HEK293 (cell line): ENCODE measurements around the gene VGLL3.
A peak's percentile ranks its signal among the peaks of the same experiment; 100 is the strongest.

Source experiments
- CTCF ChIA-PET: fragments of 350-600 bp; formaldehyde crosslinking; extraction: SDS; loops from one replicate; lab custom pipeline; 2021; ENCODE audit warnings: antibody characterized with exemption; lab: Yijun Ruan, JAX
- POLR2A ChIA-PET: fragments of 300-600 bp; formaldehyde crosslinking; extraction: SDS; loops from one replicate; lab custom pipeline; 2020; ENCODE audit warnings: antibody characterized with exemption, inconsistent platforms; lab: Yijun Ruan, JAX
- H3K27ac ChIP-seq: fragments of 200-500 bp; sonication (Bioruptor generic); 2 replicates; pipeline ENCODE4 v1.5.1; 2014; ENCODE audit warnings: low read depth, low read length, control low read depth, inconsistent platforms; ENCODE audit errors: extremely low read depth
- H3K36me3 ChIP-seq, 2 experiments: fragments of 200-500 bp in 1 of 2; sonication (Bioruptor generic) in 1 of 2; 1 replicate in 1 of 2; 2 replicates in 1 of 2; pipeline ENCODE4 v1.5.1; 2014 to 2017; ENCODE audit warnings: inconsistent platforms in 2 of 2, low read length in 2 of 2; ENCODE audit not compliant: control insufficient read depth in 2 of 2, insufficient read depth in 1 of 2
- H3K4me1 ChIP-seq: fragments of 200-500 bp; sonication (Bioruptor generic); 2 replicates; pipeline ENCODE4 v1.5.1; 2014; ENCODE audit warnings: mild to moderate bottlenecking, low read length, inconsistent platforms; ENCODE audit not compliant: control insufficient read depth, insufficient read depth
- H3K4me3 ChIP-seq: 2 replicates; pipeline ENCODE4 v1.5.1; 2011; ENCODE audit warnings: low read depth, mild to moderate bottlenecking, control low read depth, low read length, moderate library complexity
- H3K9me3 ChIP-seq: fragments of 200-500 bp; sonication (Bioruptor generic); 2 replicates; pipeline ENCODE4 v1.5.1; 2014; ENCODE audit warnings: low read depth, low read length, inconsistent platforms; ENCODE audit not compliant: control insufficient read depth, insufficient read depth
- CTCF ChIP-seq: fragments of 450-650 bp; formaldehyde crosslinking; IDR thresholded peaks from 2 replicates; pipeline ENCODE4 v1.5.1; 2016; ENCODE audit warnings: missing biosample characterization, missing genetic modification characterization
- HOXA7 ChIP-seq: sonication (generic); formaldehyde crosslinking; IDR thresholded peaks from 2 replicates; pipeline ENCODE4 v1.8.1; 2022; ENCODE audit warnings: missing genetic modification reagents, borderline replicate concordance
- IKZF3 ChIP-seq: fragments of 450-650 bp; IDR thresholded peaks from 2 replicates; pipeline ENCODE4 v1.5.0; 2018; ENCODE audit warnings: missing biosample characterization, mild to moderate bottlenecking, missing genetic modification characterization, moderate library complexity
- KLF8 ChIP-seq: fragments of 450-650 bp; formaldehyde crosslinking; IDR thresholded peaks from 2 replicates; pipeline ENCODE4 v1.5.1; 2016; ENCODE audit warnings: missing biosample characterization, missing genetic modification characterization
- MZF1 ChIP-seq: fragments of 450-650 bp; formaldehyde crosslinking; IDR thresholded peaks from 2 replicates; pipeline ENCODE4 v1.5.1; 2017; ENCODE audit warnings: missing biosample characterization, missing genetic modification characterization, borderline replicate concordance
- OVOL3 ChIP-seq: fragments of 450-650 bp; formaldehyde crosslinking; IDR thresholded peaks from 2 replicates; pipeline ENCODE4 v1.5.1; 2016; ENCODE audit warnings: missing biosample characterization, missing genetic modification characterization
- RBAK ChIP-seq: fragments of 450-650 bp; formaldehyde crosslinking; IDR thresholded peaks from 2 replicates; pipeline ENCODE4 v1.5.1; 2016; ENCODE audit warnings: missing biosample characterization, missing genetic modification characterization
- SALL2 ChIP-seq: fragments of 450-650 bp; formaldehyde crosslinking; IDR thresholded peaks from 2 replicates; pipeline ENCODE4 v1.5.0; 2017; ENCODE audit warnings: missing biosample characterization, mild to moderate bottlenecking, missing genetic modification characterization, borderline replicate concordance
- ZBTB1 ChIP-seq: fragments of 450-650 bp; formaldehyde crosslinking; IDR thresholded peaks from 2 replicates; pipeline ENCODE4 v1.5.1; 2016; ENCODE audit warnings: missing biosample characterization, missing genetic modification characterization
- ZBTB20 ChIP-seq: fragments of 450-650 bp; formaldehyde crosslinking; IDR thresholded peaks from 2 replicates; pipeline ENCODE4 v1.5.1; 2016; ENCODE audit warnings: missing biosample characterization, missing genetic modification characterization
- ZBTB21 ChIP-seq: fragments of 450-650 bp; formaldehyde crosslinking; IDR thresholded peaks from 2 replicates; pipeline ENCODE4 v1.5.1; 2017; ENCODE audit warnings: missing biosample characterization, missing genetic modification characterization
- ZIC2 ChIP-seq: fragments of 450-650 bp; formaldehyde crosslinking; IDR thresholded peaks from 2 replicates; pipeline ENCODE4 v1.5.1; 2016; ENCODE audit warnings: missing biosample characterization, missing genetic modification characterization
- ZNF121 ChIP-seq: fragments of 450-650 bp; formaldehyde crosslinking; IDR thresholded peaks from 2 replicates; pipeline ENCODE4 v1.5.1; 2016; ENCODE audit warnings: missing biosample characterization, missing genetic modification characterization
- ZNF184 ChIP-seq: fragments of 450-650 bp; IDR thresholded peaks from 2 replicates; pipeline ENCODE4 v1.5.1; 2018; ENCODE audit warnings: missing biosample characterization, mild to moderate bottlenecking, missing genetic modification characterization
- ZNF202 ChIP-seq: fragments of 450-650 bp; formaldehyde crosslinking; IDR thresholded peaks from 2 replicates; pipeline ENCODE4 v1.5.1; 2016; ENCODE audit warnings: missing biosample characterization, missing genetic modification characterization, borderline replicate concordance
- ZNF214 ChIP-seq: fragments of 450-650 bp; formaldehyde crosslinking; IDR thresholded peaks from 2 replicates; pipeline ENCODE4 v1.5.1; 2017; ENCODE audit warnings: missing biosample characterization, mild to moderate bottlenecking, missing genetic modification characterization, borderline replicate concordance
- ZNF335 ChIP-seq: fragments of 450-650 bp; formaldehyde crosslinking; conservative IDR thresholded peaks from 2 replicates; pipeline ENCODE4 v1.5.1; 2016; ENCODE audit warnings: missing biosample characterization, missing genetic modification characterization
- ZNF341 ChIP-seq: fragments of 450-650 bp; formaldehyde crosslinking; IDR thresholded peaks from 2 replicates; pipeline ENCODE4; 2016; ENCODE audit warnings: low read depth, missing biosample characterization, missing genetic modification characterization
- ZNF362 ChIP-seq: fragments of 450-650 bp; formaldehyde crosslinking; IDR thresholded peaks from 2 replicates; pipeline ENCODE4 v1.5.1; 2016; ENCODE audit warnings: missing biosample characterization, missing genetic modification characterization
- ZNF394 ChIP-seq: fragments of 450-650 bp; formaldehyde crosslinking; IDR thresholded peaks from 2 replicates; pipeline ENCODE4 v1.5.1; 2016; ENCODE audit warnings: missing biosample characterization, missing genetic modification characterization, mild to moderate bottlenecking, moderate library complexity, borderline replicate concordance
- ZNF544 ChIP-seq: fragments of 450-650 bp; formaldehyde crosslinking; IDR thresholded peaks from 2 replicates; pipeline ENCODE4 v1.5.0; 2017; ENCODE audit warnings: missing biosample characterization, missing genetic modification characterization
- ZNF555 ChIP-seq: fragments of 450-650 bp; formaldehyde crosslinking; conservative IDR thresholded peaks from 2 replicates; pipeline ENCODE4 v1.5.1; 2017; ENCODE audit warnings: missing biosample characterization, mild to moderate bottlenecking, missing genetic modification characterization, inconsistent platforms
- ZNF558 ChIP-seq: fragments of 450-650 bp; formaldehyde crosslinking; IDR thresholded peaks from 2 replicates; pipeline ENCODE4 v1.5.1; 2016; ENCODE audit warnings: missing biosample characterization, missing genetic modification characterization
- ZNF561 ChIP-seq: fragments of 450-650 bp; IDR thresholded peaks from 2 replicates; pipeline ENCODE4 v1.5.1; 2018; ENCODE audit warnings: missing biosample characterization, missing genetic modification characterization, borderline replicate concordance
- ZNF580 ChIP-seq: fragments of 450-650 bp; formaldehyde crosslinking; IDR thresholded peaks from 2 replicates; pipeline ENCODE4 v1.5.1; 2016; ENCODE audit warnings: missing biosample characterization, missing genetic modification characterization
- ZNF623 ChIP-seq: fragments of 450-650 bp; formaldehyde crosslinking; IDR thresholded peaks from 2 replicates; pipeline ENCODE4 v1.5.1; 2016; ENCODE audit warnings: missing biosample characterization, missing genetic modification characterization
- ZNF624 ChIP-seq: fragments of 450-650 bp; formaldehyde crosslinking; IDR thresholded peaks from 2 replicates; pipeline ENCODE4 v1.5.1; 2017; ENCODE audit warnings: missing biosample characterization, missing genetic modification characterization
- ZNF654 ChIP-seq: fragments of 450-650 bp; formaldehyde crosslinking; IDR thresholded peaks from 2 replicates; pipeline ENCODE4 v1.5.1; 2016; ENCODE audit warnings: low read depth, missing biosample characterization, missing genetic modification characterization
- ZNF664 ChIP-seq: fragments of 450-650 bp; formaldehyde crosslinking; IDR thresholded peaks from 2 replicates; pipeline ENCODE4 v1.5.1; 2016; ENCODE audit warnings: missing biosample characterization, missing genetic modification characterization
- ZNF701 ChIP-seq: fragments of 450-650 bp; formaldehyde crosslinking; IDR thresholded peaks from 2 replicates; pipeline ENCODE4 v1.5.1; 2016; ENCODE audit warnings: missing biosample characterization, missing genetic modification characterization
- ZNF76 ChIP-seq: fragments of 450-650 bp; formaldehyde crosslinking; IDR thresholded peaks from 2 replicates; pipeline ENCODE4; 2016; ENCODE audit warnings: low read depth, missing biosample characterization, missing genetic modification characterization, borderline replicate concordance
- ZNF768 ChIP-seq: fragments of 450-650 bp; formaldehyde crosslinking; IDR thresholded peaks from 2 replicates; pipeline ENCODE4 v1.5.1; 2018; ENCODE audit warnings: missing biosample characterization, mild to moderate bottlenecking, missing genetic modification characterization
- ZNF777 ChIP-seq: fragments of 450-650 bp; formaldehyde crosslinking; IDR thresholded peaks from 2 replicates; pipeline ENCODE4 v1.5.1; 2017; ENCODE audit warnings: missing biosample characterization, missing genetic modification characterization, borderline replicate concordance
- ZNF791 ChIP-seq: fragments of 450-650 bp; formaldehyde crosslinking; IDR thresholded peaks from 2 replicates; pipeline ENCODE4 v1.5.1; 2016; ENCODE audit warnings: missing biosample characterization, missing genetic modification characterization
- ZNF830 ChIP-seq: fragments of 450-650 bp; IDR thresholded peaks from 2 replicates; pipeline ENCODE4 v1.5.0; 2018; ENCODE audit warnings: missing biosample characterization, missing genetic modification characterization, low read depth, mild to moderate bottlenecking, moderate library complexity
- ZNF843 ChIP-seq: fragments of 450-650 bp; formaldehyde crosslinking; IDR thresholded peaks from 2 replicates; pipeline ENCODE4 v1.5.1; 2016; ENCODE audit warnings: missing biosample characterization, missing genetic modification characterization
- ZSCAN16 ChIP-seq: fragments of 450-650 bp; formaldehyde crosslinking; IDR thresholded peaks from 2 replicates; pipeline ENCODE4 v1.5.1; 2016; ENCODE audit warnings: missing biosample characterization, missing genetic modification characterization
- ZSCAN23 ChIP-seq: fragments of 450-650 bp; formaldehyde crosslinking; IDR thresholded peaks from 2 replicates; pipeline ENCODE4 v1.5.1; 2016; ENCODE audit warnings: missing biosample characterization, missing genetic modification characterization
- ZSCAN30 ChIP-seq: fragments of 450-650 bp; IDR thresholded peaks from 2 replicates; pipeline ENCODE4 v1.5.1; 2018; ENCODE audit warnings: missing biosample characterization, mild to moderate bottlenecking, missing genetic modification characterization, moderate library complexity

VGLL3 gene

GRCh38 chr3:86969500-86970189 lies 21.3 kb downstream of the VGLL3 start:
- Histone ChIP-seq H3K9me3 (no peaks in the 10 kb centered on the region), H3K4me3 (no peak overlapping the region), H3K27ac (no peak overlapping the region), H3K4me1 (no peaks in the 10 kb centered on the region), H3K36me3 (no peaks in the 10 kb centered on the region)
- ChIA-PET CTCF (interaction anchor here (0.6 to 1.3 kb wide), 4 partner anchors 16 to 196 kb away, joined by 3 to 7 read pairs (median 4); no protein-coding TSS in a partner anchor), POLR2A (no interaction called here)
- TF ChIP-seq ZNF701 (tag by site-specific recombination) (no peak), ZNF184 (tag by site-specific recombination) (no peak), ZNF558 (no peak), ZNF214 (tag by site-specific recombination) (no peak), KLF8 (no peak), ZNF561 (tag by site-specific recombination) (no peak), ZNF394 (peak; percentile 88; the same call in 1 of the 2 replicates), ZNF791 (tag by site-specific recombination) (0 out of 2 replicates have a peak, but pooled peaks have one; percentile 45), ZNF654 (peak; percentile 47), ZNF624 (tag by site-specific recombination) (no peak), ZNF544 (tag by site-specific recombination) (no peak), MZF1 (tag by site-specific recombination) (no peak; the same call in 1 of the 2 replicates), ZBTB1 (no peak), CTCF (no peak), ZNF76 (tag by site-specific recombination) (no peak), ZNF843 (tag by site-specific recombination) (no peak), ZBTB20 (tag by site-specific recombination) (no peak), ZBTB21 (tag by site-specific recombination) (no peak), ZSCAN16 (tag by site-specific recombination) (no peak), ZIC2 (tag by site-specific recombination) (no peak), ZNF335 (tag by site-specific recombination) (no peak), SALL2 (tag by site-specific recombination) (no peak), ZNF623 (tag by site-specific recombination) (peak; percentile 61), ZNF580 (tag by site-specific recombination) (no peak), ZNF202 (peak; percentile 68; the same call in 1 of the 2 replicates), RBAK (no peak), IKZF3 (tag by site-specific recombination) (no peak), ZNF362 (no peak), ZNF341 (tag by site-specific recombination) (0 out of 2 replicates have a peak, but pooled peaks have one; percentile 13), ZNF664 (tag by site-specific recombination) (0 out of 2 replicates have a peak, but pooled peaks have one; percentile 18), ZSCAN30 (tag by site-specific recombination) (no peak), OVOL3 (tag by site-specific recombination) (no peak), HOXA7 (CRISPR knock-in tag) (no peak), ZNF121 (no peak), ZSCAN23 (tag by site-specific recombination) (no peak), ZNF768 (no peak), ZNF830 (tag by site-specific recombination) (no peak), ZNF777 (tag by site-specific recombination) (no peak), ZNF555 (tag by site-specific recombination) (peak; percentile 87)
